Loucy (cell line): ENCODE results near the gene ZDHHC8.

Experiments
- H2AFZ ChIP-seq: fragments of 200-600 bp; sonication (generic); 2 replicates; pipeline ENCODE4 v1.6.0; 2016; ENCODE audit warnings: antibody characterized with exemption, mild to moderate bottlenecking, low read length, moderate library complexity
- H3F3A ChIP-seq: fragments of 200-600 bp; 2 replicates; pipeline ENCODE4 v1.6.0; 2016; ENCODE audit warnings: antibody characterized with exemption, low read depth, mild to moderate bottlenecking
- H3K27me3 ChIP-seq: fragments of 200-600 bp; sonication (generic); 2 replicates; pipeline ENCODE4 v1.6.1; 2014; ENCODE audit warnings: low read length, mild to moderate bottlenecking; ENCODE audit not compliant: insufficient read depth, poor library complexity, severe bottlenecking
- H3K36me3 ChIP-seq: fragments of 200-600 bp; sonication (generic); 2 replicates; pipeline ENCODE4 v1.6.1; 2016; ENCODE audit warnings: low read length; ENCODE audit not compliant: insufficient read depth
- H3K4me1 ChIP-seq: fragments of 200-600 bp; sonication (generic); 2 replicates; pipeline ENCODE4 v1.5.1; 2014; ENCODE audit warnings: low read length, mild to moderate bottlenecking; ENCODE audit not compliant: insufficient read depth, poor library complexity, severe bottlenecking
- H3K4me2 ChIP-seq: fragments of 200-600 bp; sonication (generic); 2 replicates; pipeline ENCODE4 v1.6.0; 2014; ENCODE audit warnings: antibody characterized with exemption, low read length, low read depth, mild to moderate bottlenecking; ENCODE audit not compliant: poor library complexity, severe bottlenecking
- H3K4me3 ChIP-seq: fragments of 200-600 bp; sonication (generic); 2 replicates; pipeline ENCODE4 v1.5.1; 2014; ENCODE audit warnings: low read length, mild to moderate bottlenecking, mixed read lengths; ENCODE audit not compliant: poor library complexity, severe bottlenecking
- H3K79me2 ChIP-seq: fragments of 200-600 bp; sonication (generic); 2 replicates; pipeline ENCODE4 v1.6.1; 2014; ENCODE audit warnings: low read length; ENCODE audit not compliant: insufficient read depth
- H3K9ac ChIP-seq: fragments of 200-600 bp; sonication (generic); 2 replicates; pipeline ENCODE4 v1.6.0; 2014; ENCODE audit warnings: mild to moderate bottlenecking, low read depth, low read length, moderate library complexity; ENCODE audit not compliant: poor library complexity, severe bottlenecking
- H3K9me2 ChIP-seq: fragments of 200-600 bp; sonication (generic); replicated peaks from 2 replicates; pipeline ENCODE4 v1.6.1; 2016; ENCODE audit warnings: low read depth, low read length, mixed read lengths
- H3K9me3 ChIP-seq: fragments of 200-600 bp; sonication (generic); 2 replicates; pipeline ENCODE4 v1.6.1; 2014; ENCODE audit warnings: mild to moderate bottlenecking, antibody characterized with exemption, low read length, low read depth; ENCODE audit not compliant: insufficient read depth
- H4K20me1 ChIP-seq: fragments of 200-600 bp; sonication (generic); 2 replicates; pipeline ENCODE4 v1.6.0; 2014; ENCODE audit warnings: antibody characterized with exemption, low read length, mild to moderate bottlenecking; ENCODE audit not compliant: insufficient read depth, poor library complexity, severe bottlenecking
- CTCF ChIP-seq: fragments of 200-600 bp; sonication (generic); conservative IDR thresholded peaks from 2 replicates; pipeline ENCODE4 v1.5.1; 2014; ENCODE audit warnings: mild to moderate bottlenecking, antibody characterized with exemption, low read length
- EZH2phosphoT487 ChIP-seq: fragments of 200-600 bp; IDR thresholded peaks from 2 replicates; pipeline ENCODE4 v1.6.1; 2018; ENCODE audit warnings: antibody characterized with exemption, mild to moderate bottlenecking, moderate library complexity, borderline replicate concordance

The ZDHHC8 gene

GRCh38 chr22:20150381-20151275 lies 19.0 kb downstream of the ZDHHC8 start, which contains the start of gene CCDC188:
Gene CCDC188 (minus strand): TSS chr22:20151055. CDS start chr22:20150986, 69 bp downstream.
- TF ChIP-seq EZH2phosphoT487 (no peak), CTCF (no peak)
- Histone ChIP-seq H3K4me1 (peaks cover 15% of the 10 kb centered on the region), H3K9me2 (no peaks in the 10 kb centered on the region), H4K20me1 (no peaks in the 10 kb centered on the region), H3K4me2 (no peak within 1 kb of the TSS), H3K4me3 (no peak within 1 kb of the TSS), H3K9me3 (no peaks in the 10 kb centered on the region), H3K79me2 (no peaks in the 10 kb centered on the region), H3F3A (no peaks in the 10 kb centered on the region), H3K36me3 (no peaks in the 10 kb centered on the region), H2AFZ (no peak within 1 kb of the TSS), H3K9ac (no peak within 1 kb of the TSS), H3K27me3 (no peaks in the 10 kb centered on the region)

GRCh38 chr22:20151276-20151588 lies 19.6 kb downstream of the ZDHHC8 start:
- Histone ChIP-seq H3K79me2 (no peaks in the 10 kb centered on the region), H3K4me1 (peaks cover 19% of the 10 kb centered on the region), H3K9ac (no peak overlapping the region), H4K20me1 (no peaks in the 10 kb centered on the region), H3K36me3 (no peaks in the 10 kb centered on the region), H3K4me3 (no peak overlapping the region), H3K27me3 (no peaks in the 10 kb centered on the region), H3K9me3 (no peaks in the 10 kb centered on the region), H2AFZ (no peak overlapping the region), H3K9me2 (no peaks in the 10 kb centered on the region), H3F3A (no peaks in the 10 kb centered on the region), H3K4me2 (no peak overlapping the region)
- TF ChIP-seq CTCF (no peak), EZH2phosphoT487 (no peak)

- no peak overlapping the region for H3K9ac ChIP-seq
- no peak overlapping the region for H3K4me2 ChIP-seq
- no peak overlapping the region for H2AFZ ChIP-seq
- no peaks in the 10 kb centered on the region for H3F3A ChIP-seq
- no peaks in the 10 kb centered on the region for H3K79me2 ChIP-seq
- no peak for TF ChIP-seq EZH2phosphoT487
- TF ChIP-seq CTCF = no peak
- H3K36me3 ChIP-seq = no peaks in the 10 kb centered on the region
- H3K27me3 ChIP-seq = no peaks in the 10 kb centered on the region
- no peaks in the 10 kb centered on the region for H3K9me2 ChIP-seq
- no peaks in the 10 kb centered on the region for H3K9me3 ChIP-seq
- no peak overlapping the region for H3K4me3 ChIP-seq
- H4K20me1 ChIP-seq = no peaks in the 10 kb centered on the region
- H3K4me1 ChIP-seq = peaks cover 18% of the 10 kb centered on the region
Measured at GRCh38 chr22:20152464-20152890, 20.9 kb downstream of the ZDHHC8 start.
